Kidney (tissue), 14 donors: ENCODE data around the gene GLCE. TPM values are rescaled to one million over a fixed set of nuclear protein-coding genes. Genes with fewer than 3 reads are reported as not detected.

Experiments
- DNase-seq, 5 donors: peaks; one replicate each; pipeline ENCODE4 v3.0.0-alpha.2; 2013 to 2020
- FAIRE-seq: peaks from 2 replicates; lab custom pipeline; 2012; peaks lifted over from hg19 to GRCh38; lab: Jason Lieb, UNC
- H3K27ac ChIP-seq, 2 donors: one replicate each; pipeline ENCODE4 v1.7.0; 2013; ENCODE audit warnings: low read depth in 2 of 2, low read length in 2 of 2, inconsistent platforms in 1 of 2
- H3K27me3 ChIP-seq: one replicate; pipeline ENCODE4 v1.7.1; 2013; ENCODE audit warnings: low read length, inconsistent platforms; ENCODE audit not compliant: control insufficient read depth, insufficient read depth
- H3K36me3 ChIP-seq, 3 donors: one replicate each; pipeline versions ENCODE4 v1.7.0 to v1.7.1; 2013; ENCODE audit warnings: low read length in 3 of 3, control low read depth in 1 of 3, inconsistent platforms in 1 of 3; ENCODE audit not compliant: insufficient read depth in 3 of 3, control insufficient read depth in 2 of 3
- H3K4me1 ChIP-seq, 3 donors: one replicate each; pipeline versions ENCODE4 v1.7.0 to v1.7.1; 2013; ENCODE audit warnings: low read length in 3 of 3, inconsistent platforms in 1 of 3, low read depth in 1 of 3; ENCODE audit not compliant: control insufficient read depth in 2 of 3, insufficient read depth in 2 of 3
- H3K4me3 ChIP-seq, 3 donors: one replicate each; pipeline versions ENCODE4 v1.7.0 to v1.8.1; 2013; ENCODE audit warnings: low read length in 3 of 3, control low read depth in 1 of 3, inconsistent platforms in 1 of 3
- H3K9ac ChIP-seq, 3 donors: one replicate each; pipeline versions ENCODE4 v1.7.0 to v1.7.1; 2013; ENCODE audit warnings: low read length in 3 of 3, control low read depth in 1 of 3, inconsistent platforms in 1 of 3
- H3K9me3 ChIP-seq, 3 donors: one replicate each; pipeline versions ENCODE4 v1.7.0 to v1.7.1; 2013; ENCODE audit warnings: low read length in 3 of 3, control low read depth in 1 of 3, inconsistent platforms in 1 of 3; ENCODE audit not compliant: control insufficient read depth in 2 of 3, insufficient read depth in 1 of 3
- CTCF ChIP-seq: IDR thresholded peaks from 3 replicates; pipeline ENCODE4 v1.5.1; 2012; ENCODE audit warnings: mild to moderate bottlenecking, moderate library complexity, borderline replicate concordance; ENCODE audit not compliant: insufficient read depth; ENCODE audit errors: extremely low read depth
- intact Hi-C: fragments of 100-400 bp; cut with DNase I; formaldehyde crosslinking; loops from one replicate; pipeline ENCODE4 v1.11.1; 2022
- polyA plus RNA-seq: library from polyadenylated mRNA; stranded (reverse); fragments of 350-450 nt; fragmentation: Illumina TruSeq; extraction: RNeasy Lipid Tissue Mini Kit (QIAGEN cat#74804); gene quantifications from one replicate; pipeline ENCODE4 v1.2.3, GENCODE V29; 2014; ENCODE audit warnings: low read depth, low replicate concordance; ENCODE audit not compliant: insufficient read depth
- total RNA-seq: library from RNA; stranded (reverse); fragmentation: NEBNext Ultra II Directional; extraction: Animal tissue kit (Norgen Biotek cat#: 25700); gene quantifications from one replicate; pipeline ENCODE4 v1.2.1, GENCODE V29; 2021
- donor health status: control.
- donor health status: control.
- donor health status: control.
- donor health status: control.
- donor health status: control.
- donor health status: DM: yes; HTN: yes; CAD: no.
- donor health status: Normal renal cell carcinoma (clear cell type).

GLCE gene
- total and polyA plus RNA-seq, 2 donors from 2014 or later, result 14.9 to 18.0 TPM

- intact Hi-C loops, result no loop called here
- Histone ChIP-seq H3K27me3 (no peaks in the 10 kb centered on the region), H3K36me3 (no peaks in the 10 kb centered on the region), H3K27ac (no peak overlapping the region), H3K4me1 (no peaks in the 10 kb centered on the region), H3K9ac (no peak overlapping the region), H3K4me3 (no peak overlapping the region), H3K9me3 (no peaks in the 10 kb centered on the region)
- FAIRE-seq (no peak), DNase-seq (no peak)
- TF ChIP-seq CTCF, result no peak
These were observed 25.6 kb upstream of the GLCE start for GRCh38 chr15:69134791-69135190.

GRCh38 chr15:69135499-69135898 lies 24.9 kb upstream of the GLCE start:
- FAIRE-seq (no peak), DNase-seq (no peak)
- no peaks in the 10 kb centered on the region for H3K27me3 ChIP-seq
- no peaks in the 10 kb centered on the region for H3K9me3 ChIP-seq
- no peak overlapping the region for H3K4me3 ChIP-seq
- H3K9ac ChIP-seq, result no peak overlapping the region
- intact Hi-C loops, result no loop called here
- H3K27ac ChIP-seq, result no peak overlapping the region
- no peaks in the 10 kb centered on the region for H3K36me3 ChIP-seq
- no peak for TF ChIP-seq CTCF
- H3K4me1 ChIP-seq, result no peaks in the 10 kb centered on the region

GRCh38 chr15:69138963-69139362 lies 21.5 kb upstream of the GLCE start:
- H3K4me1 ChIP-seq, result peaks cover 0 to 4% (median 0%) of the 10 kb centered on the region in 3 donors
- no peak overlapping the region for H3K27ac ChIP-seq
- intact Hi-C loops, result no loop called here
- no peak for FAIRE-seq
- TF ChIP-seq CTCF, result no peak
- H3K36me3 ChIP-seq, result no peaks in the 10 kb centered on the region
- H3K27me3 ChIP-seq, result no peaks in the 10 kb centered on the region
- no peak for DNase-seq
- H3K9ac ChIP-seq, result no peak overlapping the region
- no peak overlapping the region for H3K4me3 ChIP-seq
- H3K9me3 ChIP-seq, result no peaks in the 10 kb centered on the region

GRCh38 chr15:69140306-69140705 lies 20.1 kb upstream of the GLCE start:
- peaks cover 0 to 4% (median 0%) of the 10 kb centered on the region in 3 donors for H3K4me1 ChIP-seq
- no peak overlapping the region for H3K9ac ChIP-seq
- no peaks in the 10 kb centered on the region for H3K27me3 ChIP-seq
- H3K4me3 ChIP-seq, result no peak overlapping the region
- no peak for TF ChIP-seq CTCF
- no peak overlapping the region for H3K27ac ChIP-seq
- DNase-seq (no peak), FAIRE-seq (no peak)
- intact Hi-C loops, result no loop called here
- H3K36me3 ChIP-seq, result no peaks in the 10 kb centered on the region
- no peaks in the 10 kb centered on the region for H3K9me3 ChIP-seq
